B cell (primary cell): ENCODE data around the gene WDR27.

Experiments used
- EZH2 ChIP-seq: IDR thresholded peaks from 2 replicates; pipeline ENCODE4 v1.6.1; 2012; ENCODE audit warnings: borderline replicate concordance, low read depth, mild to moderate bottlenecking, moderate library complexity, low read length; ENCODE audit not compliant: insufficient read depth, poor library complexity, severe bottlenecking
- TF ChIP-seq, protein P1 (sequence below): fragments of 200-600 bp; IDR thresholded peaks from one replicate; pipeline ENCODE4 v1.8.0; 2022; ENCODE audit warnings: antibody characterized with exemption, mild to moderate bottlenecking

DNA sequence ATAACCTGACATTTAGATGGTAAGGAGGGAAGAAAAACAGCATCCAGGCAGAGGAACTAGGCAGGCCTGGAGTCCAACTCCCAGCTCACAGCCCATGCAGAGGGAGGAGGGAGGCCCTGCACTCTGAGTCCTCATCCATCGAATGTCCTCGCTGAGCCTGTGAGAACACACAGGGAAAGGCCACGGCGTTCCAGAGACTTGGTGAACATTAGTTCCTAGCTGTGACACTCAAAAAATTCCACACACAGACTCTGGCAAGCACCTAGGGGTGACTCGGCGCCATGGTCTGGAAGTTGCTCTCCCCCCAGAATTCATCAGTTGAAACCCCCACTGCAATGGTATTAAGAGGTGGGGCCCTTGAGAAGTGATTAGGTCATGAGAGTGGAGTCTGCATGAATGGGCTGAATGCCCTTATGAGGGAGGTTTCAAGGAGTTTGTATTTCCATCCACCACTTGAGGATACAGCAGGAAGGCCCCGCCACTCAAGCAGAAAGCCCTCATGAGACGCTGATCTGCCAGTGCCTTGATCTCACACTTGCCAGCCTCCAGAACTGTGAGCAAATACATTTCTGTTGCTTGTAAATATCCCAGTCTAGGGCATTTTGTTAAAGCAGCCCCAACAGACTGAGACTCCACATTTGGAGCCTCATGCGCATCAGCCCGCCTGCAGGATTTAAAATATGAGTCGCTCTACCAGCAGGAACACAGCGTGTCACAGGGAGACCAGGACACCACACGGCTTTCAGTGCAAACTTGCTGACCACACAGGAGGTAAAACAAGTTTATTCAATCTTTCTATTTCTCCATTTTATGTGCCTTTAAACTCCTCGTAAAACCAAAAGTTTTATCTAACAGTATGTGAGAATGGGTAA lies 73.9 kb downstream of the WDR27 start:
- TF ChIP-seq, protein P1, sequence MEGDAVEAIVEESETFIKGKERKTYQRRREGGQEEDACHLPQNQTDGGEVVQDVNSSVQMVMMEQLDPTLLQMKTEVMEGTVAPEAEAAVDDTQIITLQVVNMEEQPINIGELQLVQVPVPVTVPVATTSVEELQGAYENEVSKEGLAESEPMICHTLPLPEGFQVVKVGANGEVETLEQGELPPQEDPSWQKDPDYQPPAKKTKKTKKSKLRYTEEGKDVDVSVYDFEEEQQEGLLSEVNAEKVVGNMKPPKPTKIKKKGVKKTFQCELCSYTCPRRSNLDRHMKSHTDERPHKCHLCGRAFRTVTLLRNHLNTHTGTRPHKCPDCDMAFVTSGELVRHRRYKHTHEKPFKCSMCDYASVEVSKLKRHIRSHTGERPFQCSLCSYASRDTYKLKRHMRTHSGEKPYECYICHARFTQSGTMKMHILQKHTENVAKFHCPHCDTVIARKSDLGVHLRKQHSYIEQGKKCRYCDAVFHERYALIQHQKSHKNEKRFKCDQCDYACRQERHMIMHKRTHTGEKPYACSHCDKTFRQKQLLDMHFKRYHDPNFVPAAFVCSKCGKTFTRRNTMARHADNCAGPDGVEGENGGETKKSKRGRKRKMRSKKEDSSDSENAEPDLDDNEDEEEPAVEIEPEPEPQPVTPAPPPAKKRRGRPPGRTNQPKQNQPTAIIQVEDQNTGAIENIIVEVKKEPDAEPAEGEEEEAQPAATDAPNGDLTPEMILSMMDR = no peak
- TF ChIP-seq EZH2 = no peak
